NB4 (cell line): ENCODE data around the gene PPP1CA.

Experiments used
- CTCF ChIP-seq: IDR thresholded peaks from one replicate; pipeline ENCODE4 v1.5.1; 2012; ENCODE audit warnings: low read depth, low read length
- MYC ChIP-seq: IDR thresholded peaks from 2 replicates; pipeline ENCODE4 v1.6.1; 2011; ENCODE audit warnings: low read depth, low read length
- POLR2A ChIP-seq: IDR thresholded peaks from 2 replicates; pipeline ENCODE4 v1.6.1; 2011; ENCODE audit warnings: mild to moderate bottlenecking; ENCODE audit not compliant: insufficient read length; ENCODE audit errors: extremely low read depth

DNA sequence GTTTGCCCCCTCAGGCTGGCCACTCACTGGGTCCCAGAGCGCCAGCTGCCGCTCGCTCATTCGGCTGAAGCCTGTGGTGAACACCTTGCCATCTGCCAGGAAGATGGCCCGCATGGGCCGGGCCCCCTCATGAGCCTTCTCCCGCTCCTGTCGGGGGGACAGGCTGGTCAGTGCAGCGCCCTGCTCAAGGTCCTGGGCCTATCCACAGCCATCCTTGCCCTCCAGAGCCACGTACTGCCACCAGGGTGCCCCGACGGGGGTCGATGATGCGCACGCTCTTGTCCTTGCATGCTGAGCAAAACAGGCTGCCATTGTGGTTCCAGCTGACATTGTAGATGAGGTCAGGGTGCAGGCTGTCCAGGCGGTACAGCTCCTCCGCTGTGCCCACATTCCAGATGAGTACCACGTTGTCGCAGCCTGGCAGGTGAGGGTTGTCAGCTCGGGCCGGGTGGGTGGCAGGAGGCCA is 39.5 kb upstream of the PPP1CA start:
- TF ChIP-seq POLR2A: no peak
- no peak for TF ChIP-seq CTCF
- no peak for TF ChIP-seq MYC
